Activated naive CD4-positive, alpha-beta T cell (primary cell): ENCODE results near the gene RASAL2.
A peak's percentile ranks its signal among the peaks of the same experiment; 100 is the strongest.
"Not testable (repeated sequence)": the region's sequence is repeated elsewhere in the genome, so short reads cannot be mapped to it uniquely, and the experiment has no call there.

Experiments used
- DNase-seq, 4 experiments: peaks; one replicate each; lab custom pipeline; 2025; lab: John Stamatoyannopoulos, UW

The RASAL2 gene

DNA sequence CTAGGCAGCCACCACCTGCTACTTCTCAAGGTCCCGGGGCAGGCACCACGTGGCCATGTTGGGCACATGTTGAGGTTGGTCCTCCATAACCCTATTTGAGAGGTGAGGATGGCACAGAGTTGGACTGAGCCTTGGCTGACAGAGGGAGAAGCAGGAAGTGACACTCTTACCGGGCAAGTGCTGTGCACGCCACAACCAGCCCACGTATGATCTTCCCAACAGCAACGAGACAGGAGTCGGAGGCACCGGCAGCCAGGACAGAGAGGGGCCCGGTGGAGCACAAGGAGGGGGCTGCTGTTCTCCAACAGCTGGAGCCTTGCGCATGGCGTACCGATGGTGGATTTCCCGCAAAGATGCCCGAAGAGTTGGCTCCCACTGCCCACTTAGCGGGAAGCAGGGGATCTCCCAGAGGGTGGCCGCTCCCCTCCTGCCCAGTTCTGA is 399.4 kb downstream of the RASAL2 start:
- DNase-seq = no peak

DNA sequence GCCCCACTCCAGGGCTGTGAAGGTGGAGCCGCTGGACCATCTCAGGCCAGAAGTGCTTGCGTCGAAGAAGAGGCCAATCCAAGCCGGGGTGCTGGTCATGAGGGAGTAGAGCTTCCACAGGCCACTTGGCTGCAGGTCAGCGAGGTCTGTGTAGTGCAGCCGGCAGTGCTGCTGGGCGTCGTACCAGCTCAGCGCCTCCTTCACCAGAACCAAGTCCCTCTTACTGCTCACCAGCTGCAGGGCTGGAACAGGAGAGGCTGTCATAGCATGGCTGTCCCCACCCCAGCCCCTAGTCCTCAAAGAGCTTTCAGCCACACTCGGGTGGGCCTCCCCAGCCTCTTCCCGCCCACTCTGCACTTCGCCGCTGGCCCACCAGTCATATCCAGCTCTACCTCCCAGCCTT is 400.7 kb downstream of the RASAL2 start:
- no peak for DNase-seq

DNA sequence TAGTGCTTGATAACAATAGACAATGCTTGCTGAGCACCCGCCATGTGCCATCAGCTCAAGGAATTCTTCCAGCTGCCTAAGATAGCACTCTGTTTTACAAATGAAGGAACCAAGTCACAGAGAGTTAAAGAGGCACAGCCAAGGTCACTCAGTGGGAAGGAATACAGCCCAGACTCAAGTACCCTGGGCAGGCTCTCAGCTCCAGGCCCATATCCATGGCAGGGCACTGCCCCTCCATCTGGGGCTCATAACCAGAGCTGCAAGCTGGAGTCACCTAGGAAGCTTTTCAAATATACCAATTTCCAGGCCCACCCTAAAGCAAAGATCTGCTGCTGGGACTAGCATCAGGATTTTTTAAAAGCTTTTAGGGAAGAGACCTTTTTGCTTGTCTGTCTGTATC is 401.3 kb downstream of the RASAL2 start:
- DNase-seq = no peak

DNA sequence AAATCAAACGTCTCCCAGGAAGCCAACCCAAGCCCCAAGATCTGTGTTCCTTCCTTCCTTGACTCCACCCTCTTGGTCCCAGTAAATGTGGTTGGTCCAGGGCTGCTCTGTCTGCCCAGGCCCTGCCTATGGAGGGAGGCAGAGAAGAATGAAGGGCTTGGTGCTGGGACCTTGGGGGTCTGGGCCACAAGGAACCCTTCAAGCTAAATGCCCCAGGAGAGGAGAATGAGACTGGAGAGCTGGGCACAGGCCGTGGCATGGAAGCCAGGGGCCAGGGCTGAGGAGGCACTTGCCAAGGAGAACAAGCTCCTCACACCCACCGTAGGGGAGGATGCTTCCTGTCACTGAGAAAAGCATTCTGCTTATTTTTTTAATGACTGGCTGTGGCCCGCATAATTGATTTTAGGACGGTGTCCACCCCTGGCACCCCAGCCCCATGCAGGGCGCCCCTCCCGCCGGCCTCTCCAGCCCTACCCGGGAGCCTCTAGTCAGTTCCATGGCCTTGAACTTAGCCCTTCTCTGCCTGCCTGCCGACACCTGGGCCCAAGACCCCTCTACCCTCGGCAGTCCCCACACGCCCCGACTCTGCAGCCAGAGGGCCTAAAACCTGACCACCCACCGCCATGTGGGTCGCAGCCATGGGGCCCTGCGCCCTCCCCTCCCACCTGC is 402.0 kb downstream of the RASAL2 start:
- DNase-seq = no peak

DNA sequence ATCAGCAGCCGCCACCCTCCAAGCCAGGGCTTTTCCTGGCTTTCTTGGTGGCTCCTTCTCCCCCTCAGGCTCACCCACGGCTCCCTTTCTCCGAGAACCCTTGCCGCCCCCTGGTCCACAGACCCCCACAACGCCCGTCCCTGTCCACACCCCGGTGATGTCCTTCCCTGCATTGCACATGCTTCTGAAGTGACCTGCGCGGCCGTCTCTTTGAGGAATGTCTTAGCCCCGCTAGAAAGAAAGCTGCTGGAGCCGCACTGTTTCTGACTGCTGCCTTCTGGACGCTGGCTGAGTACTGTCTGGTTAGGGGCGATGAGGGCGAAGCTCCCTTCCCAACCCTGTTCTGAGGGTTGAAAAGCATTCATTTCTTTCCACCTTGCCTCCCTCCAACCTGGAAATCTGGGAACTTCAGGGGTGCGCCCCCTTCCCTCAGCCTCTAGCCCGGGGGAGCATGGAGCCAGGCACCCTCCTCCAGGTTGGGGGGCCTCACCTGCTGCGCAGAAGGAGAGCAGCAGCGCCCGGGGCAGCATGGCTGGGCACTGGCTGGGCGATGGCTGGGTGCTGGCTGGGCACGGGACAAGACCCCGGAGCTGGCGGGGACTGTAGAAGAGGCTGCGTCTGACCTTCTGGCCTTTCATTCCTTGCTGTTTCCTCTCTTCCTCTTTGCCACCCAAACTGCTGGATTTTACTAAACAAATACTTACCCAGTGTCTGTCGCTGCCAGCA is 402.7 kb downstream of the RASAL2 start, which contains the start of gene CLEC20A:
Gene CLEC20A (minus strand): TSS at position 555 of the 726 bp plus-strand sequence. CDS start 25 bp downstream, at position 530.
- no peak for DNase-seq

DNA sequence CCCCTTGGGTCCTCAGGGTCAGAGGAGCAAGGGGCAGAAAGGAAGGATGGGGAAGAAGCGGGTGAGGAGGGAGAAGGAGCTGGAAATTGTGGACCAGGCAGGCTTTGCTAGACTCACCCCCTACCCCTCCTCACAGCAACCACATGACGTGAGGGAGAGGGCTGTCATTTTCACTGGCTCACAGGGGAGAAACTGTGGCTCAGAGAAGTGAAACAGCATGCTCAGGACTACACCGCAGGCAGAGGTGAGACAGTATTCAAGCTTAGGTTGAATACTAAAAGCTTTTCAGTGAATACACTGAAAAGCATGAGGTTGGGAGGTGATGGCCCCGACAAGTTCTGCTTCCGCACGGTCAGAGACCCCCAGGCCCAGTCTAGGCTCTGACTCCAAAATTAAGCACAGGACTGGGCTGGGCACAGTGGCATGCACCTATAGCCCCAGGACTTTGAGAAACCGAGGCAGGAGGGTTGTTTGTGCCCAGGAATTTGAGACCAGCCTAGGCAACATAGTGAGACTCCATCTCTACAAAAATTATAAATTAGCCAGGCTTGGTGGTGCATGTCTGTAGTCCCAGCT is 404.1 kb downstream of the RASAL2 start:
- DNase-seq = no peak

DNA sequence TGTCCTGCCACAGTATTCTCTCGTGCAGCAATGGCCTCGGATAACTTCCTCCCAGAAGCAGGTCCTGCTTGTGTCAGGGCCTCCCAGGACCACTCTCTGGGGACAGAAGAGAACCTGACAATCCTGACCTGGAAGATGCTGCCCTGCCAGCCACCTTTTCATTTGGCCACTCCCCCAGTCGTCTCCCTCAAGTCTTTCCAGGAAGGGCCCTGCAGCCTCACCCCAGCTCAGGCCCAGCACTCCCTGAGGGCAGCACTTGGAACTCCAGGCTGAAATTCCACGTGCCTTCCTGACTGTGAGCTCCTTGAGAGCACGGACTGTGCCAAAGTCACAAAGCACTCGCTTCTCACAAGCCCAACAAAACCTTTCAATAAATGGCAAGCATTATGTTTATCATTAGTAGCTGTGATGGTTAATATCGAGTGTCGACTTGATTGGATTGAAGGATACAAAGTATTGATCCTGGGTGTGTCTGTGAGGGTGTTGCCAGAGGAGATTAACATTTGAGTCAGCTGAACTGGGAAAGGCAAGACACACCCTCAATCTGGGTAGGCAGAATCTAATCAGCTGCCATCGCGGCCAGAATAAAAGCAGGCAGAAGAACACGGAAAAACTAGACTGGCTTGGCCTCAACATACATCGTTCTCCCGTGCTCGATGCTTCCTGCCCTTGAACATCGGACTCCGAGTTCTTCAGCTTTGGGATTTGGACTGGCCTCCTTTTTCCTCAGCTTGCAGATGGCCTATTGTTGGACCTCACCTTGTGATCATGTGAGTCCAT is 405.2 kb downstream of the RASAL2 start:
- no peak for DNase-seq

DNA sequence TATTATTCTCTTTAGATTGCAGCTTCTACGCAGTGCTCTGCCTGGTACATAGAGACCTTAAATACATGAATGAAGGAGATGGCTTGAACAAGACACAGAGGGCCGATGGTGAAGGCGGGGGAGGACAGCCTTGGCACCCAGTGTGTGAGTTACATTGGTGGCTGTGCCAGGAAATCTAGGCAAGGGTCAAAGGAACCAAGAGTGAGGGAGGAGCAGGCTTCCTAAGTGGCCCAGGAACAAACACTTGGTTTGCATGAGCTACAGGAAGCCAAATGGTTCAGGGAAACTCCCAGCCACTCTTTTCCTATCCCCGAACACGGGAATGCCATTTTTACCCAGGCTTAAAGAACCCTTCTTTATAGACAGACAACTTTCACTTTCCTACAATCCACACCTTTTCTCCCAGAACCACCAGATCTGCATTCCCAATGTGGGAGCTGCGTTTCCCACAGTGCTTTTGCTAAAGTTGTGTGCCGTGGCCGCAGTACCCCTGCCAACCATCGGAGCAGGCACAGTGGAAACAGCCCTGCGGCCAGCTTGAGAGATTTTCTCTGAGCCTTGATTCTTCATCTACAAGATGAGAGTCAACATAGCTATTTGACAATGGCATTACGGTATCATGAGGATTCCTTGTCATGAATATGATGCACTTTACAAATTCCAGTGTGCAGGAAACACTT is 406.3 kb downstream of the RASAL2 start:
- DNase-seq = no peak

DNA sequence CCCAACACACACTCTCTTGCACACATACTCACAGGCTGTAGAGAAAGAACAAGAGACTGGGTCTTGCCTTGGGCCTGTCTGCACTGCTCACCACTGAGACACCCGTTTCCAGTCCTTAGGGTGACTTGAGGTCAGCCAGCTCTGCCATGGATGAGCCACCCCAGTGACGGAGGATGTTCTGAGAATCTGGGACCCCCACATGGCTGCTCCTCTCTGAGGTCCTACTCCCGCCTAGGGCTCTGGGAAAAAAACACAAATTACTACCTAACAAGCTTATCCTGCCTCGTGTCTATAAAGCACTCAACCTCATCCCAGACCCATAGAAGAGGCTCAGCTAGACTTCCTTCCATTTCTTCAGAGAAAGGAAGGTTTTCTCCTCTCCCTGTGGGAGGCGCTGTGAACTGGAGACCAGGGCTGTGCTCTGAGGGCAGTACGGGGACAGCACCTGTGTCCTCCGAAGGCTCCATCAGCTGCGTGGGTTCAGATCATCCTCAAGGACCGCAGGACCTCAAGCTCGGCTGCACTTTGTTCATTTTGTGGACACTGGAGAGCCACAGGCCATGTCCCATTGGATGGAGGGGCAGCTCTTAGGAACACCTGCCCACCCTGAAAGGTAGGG is 407.1 kb downstream of the RASAL2 start:
- DNase-seq = no peak

DNA sequence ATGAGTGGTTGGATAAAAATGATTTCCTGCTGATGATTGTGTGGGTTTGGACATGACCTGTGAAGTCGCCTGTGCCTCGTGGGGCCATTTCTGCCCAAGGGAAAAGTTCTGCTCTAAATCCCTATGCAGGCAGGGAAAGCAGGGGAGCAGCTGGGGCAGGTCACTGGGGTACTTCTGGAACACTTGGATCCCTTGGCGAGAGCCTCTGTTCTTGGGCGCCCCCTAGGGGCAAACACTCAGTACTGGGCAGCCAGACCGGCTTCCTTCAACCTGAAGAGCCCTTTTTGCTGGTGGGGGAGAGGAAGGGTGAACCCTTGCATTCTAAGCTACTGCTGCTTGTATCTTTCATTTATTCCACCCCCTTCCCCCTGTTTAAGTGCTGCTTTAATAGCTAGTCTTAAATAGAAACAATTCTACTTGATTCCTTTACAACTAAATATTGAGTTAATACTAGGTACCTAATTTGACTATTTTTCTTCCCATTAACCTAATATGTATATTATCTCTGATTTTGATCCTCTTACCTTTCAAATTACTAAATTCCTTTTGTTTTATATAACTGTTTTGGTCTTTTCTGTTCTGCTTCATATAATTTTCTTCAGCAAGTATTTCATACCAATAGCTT is 407.9 kb downstream of the RASAL2 start:
- peak in 2 of 4 experiments; percentile 15 to 22 for DNase-seq

DNA sequence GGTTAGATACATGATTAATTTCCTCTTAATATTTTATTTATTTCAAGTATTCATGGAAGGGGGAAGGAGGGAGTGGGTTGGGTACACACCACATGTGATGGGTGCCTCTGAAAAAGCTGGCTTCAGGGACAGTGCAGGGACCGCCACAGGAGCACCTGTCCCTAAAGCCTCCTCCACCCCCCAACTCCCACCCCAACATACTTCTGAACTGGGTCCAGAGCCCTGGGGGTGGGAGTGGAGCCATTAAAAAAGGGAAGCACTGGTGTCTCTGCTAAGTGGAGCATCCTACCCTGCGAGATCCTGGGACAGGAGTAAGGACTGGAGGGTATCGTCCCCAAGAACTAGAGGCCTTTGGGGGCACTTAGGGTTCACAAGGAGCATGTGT is 408.4 kb downstream of the RASAL2 start:
- no peak for DNase-seq

DNA sequence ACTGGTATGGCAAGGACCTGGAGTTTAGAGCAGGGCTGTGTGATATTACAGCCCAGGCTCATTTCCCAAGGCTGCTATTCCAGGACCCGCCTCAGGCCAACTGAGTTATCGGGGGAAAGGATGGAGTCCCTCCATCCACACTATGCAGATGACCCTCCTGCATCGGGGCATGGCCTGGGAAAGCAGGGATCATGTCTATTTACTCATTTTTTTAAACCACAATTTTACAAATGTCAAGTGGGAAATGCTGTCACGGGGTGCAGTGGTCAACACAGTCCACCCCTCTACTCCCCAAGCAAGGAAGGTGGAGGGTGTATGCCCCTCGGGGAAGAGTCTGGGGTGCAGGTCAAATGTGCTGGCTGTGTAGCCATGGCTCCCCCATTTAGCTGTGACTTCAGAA is 409.0 kb downstream of the RASAL2 start:
- DNase-seq = no peak

DNA sequence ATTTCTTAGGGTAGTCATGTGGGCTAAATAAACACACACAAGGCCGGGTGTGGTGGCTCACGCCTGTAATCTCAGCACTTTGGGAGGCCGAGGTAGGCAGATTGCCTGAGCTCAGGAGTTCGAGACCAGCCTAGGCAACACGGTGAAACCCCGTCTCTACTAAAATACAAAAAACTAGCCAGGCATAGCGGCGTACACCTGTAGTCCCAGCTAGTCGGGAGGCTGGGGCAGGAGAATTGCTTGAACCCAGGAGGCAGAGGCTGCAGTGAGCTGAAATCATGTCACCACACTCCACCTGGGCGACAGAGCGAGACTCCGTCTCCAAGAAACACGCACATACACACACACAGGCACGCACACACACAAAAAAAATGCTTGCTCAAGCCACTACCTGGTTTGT is 409.4 kb downstream of the RASAL2 start:
- not testable (repeated sequence) for DNase-seq

DNA sequence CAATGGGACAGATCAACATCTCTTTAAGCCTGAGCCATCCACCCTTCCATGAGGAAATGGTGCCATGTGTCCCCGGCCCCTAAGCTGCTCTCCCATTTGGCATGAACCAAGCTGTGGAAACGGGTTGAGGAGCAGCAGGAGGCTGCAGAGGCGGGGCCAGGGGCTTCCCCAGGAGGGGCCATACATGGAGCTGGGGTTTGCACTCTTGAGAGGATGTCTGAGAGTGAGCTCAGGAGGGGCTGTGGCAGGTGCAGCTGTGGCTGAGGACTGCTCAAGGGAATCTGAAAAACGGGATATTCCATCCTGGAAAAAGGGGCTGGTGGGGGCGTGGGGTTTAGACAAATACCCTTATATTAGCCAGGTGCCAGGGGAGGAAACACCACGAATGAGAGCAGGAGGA is 409.9 kb downstream of the RASAL2 start:
- DNase-seq = no peak

DNA sequence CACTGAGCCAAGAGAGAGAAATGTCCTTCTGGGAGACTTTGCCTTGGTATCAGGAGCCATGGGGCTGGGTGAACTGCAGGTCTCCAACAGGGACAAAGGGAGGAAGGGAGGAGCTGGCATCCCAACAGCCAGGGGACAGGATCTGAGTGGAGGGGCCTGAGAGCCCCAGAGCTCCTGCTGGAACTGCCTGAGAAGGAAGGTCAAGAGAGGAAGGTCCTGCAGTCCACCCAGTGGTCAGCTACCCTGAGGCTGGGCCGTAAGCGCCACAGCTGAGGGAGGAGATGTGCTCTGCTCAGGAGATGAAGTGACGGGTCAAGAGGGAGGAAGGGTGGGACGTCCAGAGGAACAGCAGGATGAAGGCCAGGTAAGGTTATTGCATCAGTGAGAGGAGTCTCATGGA is 410.4 kb downstream of the RASAL2 start:
- DNase-seq = no peak

DNA sequence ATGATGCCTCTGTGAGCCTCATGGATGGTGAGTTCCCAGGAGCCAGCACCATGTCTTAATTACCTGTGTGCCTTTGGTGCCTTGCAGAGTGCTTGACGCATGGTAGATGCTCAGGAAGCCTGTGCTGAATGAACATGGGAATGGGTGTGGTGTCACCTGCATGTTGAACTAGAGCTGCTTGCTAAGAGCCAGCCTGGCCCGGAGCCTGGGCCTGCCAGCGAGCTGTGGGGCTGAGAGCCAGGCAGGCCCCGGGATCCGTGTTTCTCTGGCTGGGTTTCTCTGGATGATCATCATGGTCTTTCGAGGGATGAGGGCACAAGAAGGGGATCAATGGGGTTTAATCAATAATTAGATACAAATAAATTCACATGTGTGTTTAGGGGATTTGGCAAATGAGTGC is 412.3 kb downstream of the RASAL2 start:
- no peak for DNase-seq

DNA sequence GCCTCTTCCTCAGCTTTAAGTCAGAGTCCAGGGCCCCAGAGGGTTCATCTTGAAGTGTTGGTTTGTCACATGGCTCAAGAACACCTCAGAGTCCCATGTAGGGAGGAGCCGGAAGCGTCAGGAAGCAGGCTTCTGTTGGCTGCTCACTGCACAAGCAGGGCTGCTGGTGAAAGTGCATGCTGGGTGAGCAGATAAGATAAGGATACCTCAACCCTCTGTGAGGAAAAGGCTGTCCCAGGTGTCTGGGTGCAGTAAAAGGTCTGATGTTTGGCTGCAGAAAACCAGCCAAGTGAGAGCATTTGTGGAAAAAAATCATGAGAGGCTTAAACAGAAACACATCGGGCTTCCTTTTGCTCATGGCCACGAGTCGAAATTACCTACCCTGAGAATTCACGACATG is 412.8 kb downstream of the RASAL2 start:
- no peak for DNase-seq

DNA sequence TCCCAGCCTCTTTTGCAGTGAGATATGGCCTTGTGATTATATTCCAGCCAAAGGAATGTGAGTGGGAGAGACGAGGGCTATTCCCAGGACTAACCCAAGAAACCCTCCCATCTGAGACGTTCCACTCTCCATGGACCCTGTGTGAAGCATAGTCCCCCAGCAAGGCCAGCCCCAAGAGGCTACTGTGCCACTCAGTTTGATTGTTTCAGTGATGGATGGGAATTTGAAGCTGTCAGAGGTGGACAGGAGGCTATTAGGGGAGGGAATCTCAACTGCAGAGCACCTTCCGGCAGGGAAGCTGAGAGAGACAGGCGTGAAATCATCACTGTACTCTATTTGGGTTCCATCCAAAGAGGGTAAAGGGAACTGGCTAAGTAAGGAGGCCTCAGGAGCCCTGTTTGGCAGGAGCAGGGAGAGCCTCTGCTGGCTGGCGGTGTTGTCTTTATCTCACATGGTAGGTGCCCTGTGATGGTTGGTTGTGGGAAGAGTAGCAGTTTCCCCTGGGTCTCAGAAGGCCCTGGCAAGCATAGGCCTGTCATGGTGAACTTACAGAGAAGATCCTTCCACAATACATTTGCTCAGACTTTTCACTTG is 415.6 kb downstream of the RASAL2 start:
- DNase-seq = no peak

DNA sequence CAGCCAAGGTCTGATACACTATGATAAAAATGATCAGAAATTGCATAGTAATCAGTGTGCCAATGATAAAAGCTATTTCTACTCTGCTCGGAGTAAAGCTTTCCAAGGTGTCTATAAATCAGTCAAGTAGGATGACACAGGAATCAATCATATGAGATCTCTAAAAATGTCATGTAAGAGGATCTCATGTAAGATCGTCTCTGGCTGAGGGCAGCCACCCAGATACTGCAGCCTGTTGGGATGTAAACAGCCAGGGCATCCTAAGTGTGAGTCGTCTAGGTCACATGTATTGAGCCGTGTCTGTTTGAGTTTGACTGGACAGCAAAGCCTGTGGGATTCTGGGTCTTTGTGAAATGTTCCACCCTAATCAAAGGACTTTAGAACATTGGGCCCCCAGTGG is 416.3 kb downstream of the RASAL2 start:
- no peak for DNase-seq

DNA sequence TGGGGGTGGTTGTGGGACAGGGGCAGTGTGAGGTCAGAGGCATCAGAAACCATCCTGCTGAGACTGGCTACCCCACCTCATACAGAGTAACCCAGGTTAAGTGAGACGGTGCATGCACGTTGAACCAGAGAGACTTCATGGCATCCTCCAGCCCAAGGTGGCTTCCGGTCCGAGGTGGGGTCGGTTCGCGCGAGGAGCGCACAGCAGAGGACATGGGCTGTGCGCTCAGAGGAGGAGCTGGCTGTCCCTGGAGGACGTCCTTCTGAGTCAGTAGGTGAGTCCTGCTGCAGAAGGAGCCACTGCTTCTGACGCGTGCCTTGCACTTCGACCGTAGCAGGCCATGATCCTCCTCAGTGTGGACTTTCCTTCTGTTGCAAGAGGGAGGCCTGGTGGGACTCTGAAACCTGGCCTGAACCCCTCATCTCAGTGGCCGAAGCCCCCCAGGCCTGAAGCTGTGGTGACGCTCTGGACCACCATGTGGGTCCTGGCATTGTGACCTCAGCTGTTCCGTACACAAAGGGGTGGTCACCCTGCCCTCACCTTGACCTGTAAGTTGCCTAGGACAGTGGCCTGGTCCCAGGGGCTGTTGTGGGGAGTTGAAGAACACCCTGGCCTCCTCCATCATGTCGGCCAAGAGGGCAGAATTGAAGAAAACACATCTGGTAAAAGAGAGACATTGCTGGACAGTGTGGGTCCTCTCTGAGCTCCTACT is 418.8 kb downstream of the RASAL2 start, which contains the start of gene TEX35:
Gene TEX35 (plus strand): TSS at position 544 of the 712 bp plus-strand sequence. CDS start 80 bp downstream, at position 624.
- no peak for DNase-seq
